ENCODE measurements around the gene LRTM2.

LRTM2 gene

GRCh38 chr12:1820191-1820895 lies at the start of gene LRTM2:
Gene LRTM2 (plus strand): TSS chr12:1820565. CDS start chr12:1828149, 7,584 bp downstream.
- in situ Hi-C loops (cut with HindIII; ENCODE audit: low sequenced_read_pairs), result no loop called here

GRCh38 chr12:1773937-1774655 lies 46.3 kb upstream of the LRTM2 start:
- in situ Hi-C loops (cut with HindIII; ENCODE audit: low sequenced_read_pairs), result no loop called here

GRCh38 chr12:1776170-1776921 lies 44.0 kb upstream of the LRTM2 start:
- in situ Hi-C loops (cut with HindIII; ENCODE audit: low sequenced_read_pairs), result no loop called here

GRCh38 chr12:1777798-1778197 lies 42.6 kb upstream of the LRTM2 start:
- in situ Hi-C loops (cut with HindIII; ENCODE audit: low sequenced_read_pairs), result no loop called here

- in situ Hi-C loops (cut with HindIII; ENCODE audit: low sequenced_read_pairs), result no loop called here
These were observed 41.5 kb upstream of the LRTM2 start for GRCh38 chr12:1778911-1779310.

GRCh38 chr12:1779783-1780182 lies 40.6 kb upstream of the LRTM2 start:
- in situ Hi-C loops (cut with HindIII; ENCODE audit: low sequenced_read_pairs), result no loop called here

- in situ Hi-C loops (cut with HindIII; ENCODE audit: low sequenced_read_pairs), result no loop called here
These were observed 38.6 kb upstream of the LRTM2 start for GRCh38 chr12:1781772-1782171.

GRCh38 chr12:1782215-1782614 lies 38.1 kb upstream of the LRTM2 start:
- in situ Hi-C loops (cut with HindIII; ENCODE audit: low sequenced_read_pairs), result no loop called here

GRCh38 chr12:1787714-1788113 lies 32.7 kb upstream of the LRTM2 start:
- in situ Hi-C loops (cut with HindIII; ENCODE audit: low sequenced_read_pairs), result no loop called here

GRCh38 chr12:1790444-1790843 lies 29.9 kb upstream of the LRTM2 start:
- in situ Hi-C loops (cut with HindIII; ENCODE audit: low sequenced_read_pairs), result no loop called here

- in situ Hi-C loops (cut with HindIII; ENCODE audit: low sequenced_read_pairs), result no loop called here
These were observed 29.1 kb upstream of the LRTM2 start for GRCh38 chr12:1791104-1791841.

- in situ Hi-C loops (cut with HindIII; ENCODE audit: low sequenced_read_pairs), result no loop called here
These were observed 28.0 kb upstream of the LRTM2 start for GRCh38 chr12:1792406-1792805.

- in situ Hi-C loops (cut with HindIII; ENCODE audit: low sequenced_read_pairs), result no loop called here
These were observed 26.7 kb upstream of the LRTM2 start for GRCh38 chr12:1793426-1794210.

GRCh38 chr12:1794440-1795090 lies 25.8 kb upstream of the LRTM2 start:
- in situ Hi-C loops (cut with HindIII; ENCODE audit: low sequenced_read_pairs), result no loop called here

GRCh38 chr12:1795221-1795784 lies 25.1 kb upstream of the LRTM2 start:
- in situ Hi-C loops (cut with HindIII; ENCODE audit: low sequenced_read_pairs), result no loop called here

- in situ Hi-C loops (cut with HindIII; ENCODE audit: low sequenced_read_pairs), result no loop called here
These were observed 24.4 kb upstream of the LRTM2 start for GRCh38 chr12:1795785-1796514.

GRCh38 chr12:1796515-1797010 lies 23.8 kb upstream of the LRTM2 start:
- in situ Hi-C loops (cut with HindIII; ENCODE audit: low sequenced_read_pairs), result no loop called here

- in situ Hi-C loops (cut with HindIII; ENCODE audit: low sequenced_read_pairs), result no loop called here
These were observed 23.1 kb upstream of the LRTM2 start for GRCh38 chr12:1797011-1797901.

Data from DLD1 (cell line).